Measurements from ENCODE around the gene FST.

GRCh38 chr5:53482717-53483638, 2.5 kb downstream of the FST start:
- peak; percentile 55 for TF ChIP-seq CTCF (IDR thresholded peaks at IDR 0.05; ENCODE audit: insufficient read depth, low read length, poor library complexity, severe bottlenecking)
- no peak for TF ChIP-seq EZH2phosphoT487 (conservative IDR thresholded peaks at IDR 0.05; ENCODE audit: low read length)
